Limb (tissue), 2 donors: Measurements from ENCODE around the gene DLG1.

Experiments
- DNase-seq, 2 donors: peaks; one replicate each; pipeline ENCODE4 v3.0.0-alpha.2; 2016; ENCODE audit errors: extremely low spot score in 2 of 2

Gene DLG1

DNA sequence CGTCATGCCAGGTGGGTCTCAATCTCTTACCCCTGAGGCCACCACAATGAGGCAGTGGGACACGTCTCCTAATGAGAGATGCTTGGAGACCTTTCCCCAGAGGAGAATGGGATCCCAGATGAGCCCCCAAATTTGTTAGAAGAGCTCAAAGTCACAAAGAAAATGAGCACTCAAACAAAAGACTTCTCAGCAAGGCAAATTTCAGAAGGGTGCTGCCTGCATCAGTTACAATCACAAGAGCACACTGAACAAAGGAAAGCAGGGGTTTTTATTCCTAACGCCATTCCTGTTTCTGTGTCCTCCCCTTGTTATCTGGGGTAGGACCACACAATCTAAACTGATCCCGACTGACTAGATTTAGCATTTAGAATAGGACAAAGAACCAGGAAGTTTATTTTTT is 50.1 kb downstream of the DLG1 start:
- DNase-seq = no peak

DNA sequence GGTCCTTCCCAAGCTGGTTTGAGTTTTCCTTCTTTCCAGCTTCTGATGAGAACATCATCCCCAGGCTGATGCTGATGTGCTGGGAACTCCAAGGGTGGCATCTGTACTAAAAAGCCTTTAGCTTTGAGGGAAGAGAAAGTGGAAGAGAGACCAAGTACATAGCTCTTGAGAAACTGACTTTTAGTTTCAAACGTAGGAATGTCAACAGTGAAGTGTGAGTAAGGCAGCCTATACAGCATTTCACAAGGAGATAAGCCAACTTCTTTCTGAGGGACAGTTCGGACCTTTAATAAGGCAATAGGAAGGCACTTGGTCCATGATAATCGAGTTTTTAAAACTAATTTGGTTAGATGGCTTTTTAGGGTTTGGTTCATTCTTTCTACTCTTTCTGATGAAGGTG is 53.7 kb downstream of the DLG1 start:
- no peak for DNase-seq

DNA sequence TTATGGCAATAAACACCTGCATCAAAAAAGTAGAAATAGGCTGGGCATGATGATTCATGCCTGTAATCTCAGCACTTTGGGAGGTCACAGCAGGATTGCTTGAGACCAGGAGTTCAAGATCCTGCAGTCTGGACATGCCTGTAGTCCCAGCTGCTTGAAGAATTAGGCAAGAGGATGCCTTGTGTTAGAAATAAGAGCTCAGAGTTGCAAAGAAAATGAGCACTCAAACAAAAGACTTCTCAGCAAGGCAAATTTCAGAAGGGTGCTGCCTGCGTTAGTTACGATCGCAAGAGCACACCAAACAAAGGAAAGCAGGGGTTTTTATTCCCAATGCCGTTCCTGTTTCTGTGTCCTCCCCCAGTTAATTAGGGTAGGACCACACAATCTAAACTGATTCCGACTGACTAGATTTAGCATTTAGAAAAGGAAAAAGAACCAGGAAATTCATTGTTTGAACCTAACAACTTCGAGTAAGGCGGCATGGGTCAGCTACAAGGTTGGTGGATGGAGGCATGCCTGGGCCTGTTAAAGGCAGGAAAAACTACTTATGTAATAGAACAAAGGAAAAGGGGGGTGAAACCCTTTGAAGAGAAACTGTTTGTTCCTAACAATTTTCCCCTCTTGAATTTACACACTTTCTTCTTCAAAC is 55.5 kb downstream of the DLG1 start:
- DNase-seq = no peak

DNA sequence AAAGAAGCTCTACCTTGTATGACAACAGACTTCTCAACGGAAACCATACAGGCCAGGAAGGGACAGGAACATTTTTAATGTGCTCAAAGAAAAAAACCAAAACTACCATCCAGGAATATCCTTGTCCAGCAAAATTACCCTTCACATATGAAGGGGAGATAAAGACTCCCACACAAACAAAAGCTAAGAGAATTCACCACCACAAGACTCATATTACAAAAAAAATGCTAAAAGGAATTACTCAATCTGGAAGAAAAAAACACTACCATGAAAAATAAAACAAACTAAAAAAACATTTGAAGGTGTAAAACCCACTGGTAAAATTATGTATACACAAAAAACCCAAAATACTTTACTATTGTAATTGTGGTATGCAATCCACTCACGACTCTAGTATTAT is 57.2 kb downstream of the DLG1 start:
- DNase-seq = no peak

DNA sequence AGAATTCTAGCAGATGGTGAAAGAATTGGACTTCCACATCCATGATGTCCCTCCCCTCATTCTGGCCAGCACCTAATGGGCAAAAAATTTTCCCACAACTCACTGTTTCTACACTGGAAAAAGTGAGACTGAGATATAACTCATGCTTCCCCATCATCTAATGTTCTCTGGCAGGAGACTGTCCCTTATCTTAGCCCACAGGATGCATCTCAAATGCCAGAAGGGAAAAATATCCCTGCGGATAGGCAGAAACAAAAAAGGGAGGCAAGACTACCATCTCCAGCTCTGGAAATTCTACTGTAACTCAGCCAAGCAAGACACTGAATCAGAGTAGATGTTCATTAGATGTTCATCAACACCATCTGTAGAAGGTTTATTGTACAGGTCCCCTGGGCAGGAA is 58.6 kb downstream of the DLG1 start:
- no peak for DNase-seq

DNA sequence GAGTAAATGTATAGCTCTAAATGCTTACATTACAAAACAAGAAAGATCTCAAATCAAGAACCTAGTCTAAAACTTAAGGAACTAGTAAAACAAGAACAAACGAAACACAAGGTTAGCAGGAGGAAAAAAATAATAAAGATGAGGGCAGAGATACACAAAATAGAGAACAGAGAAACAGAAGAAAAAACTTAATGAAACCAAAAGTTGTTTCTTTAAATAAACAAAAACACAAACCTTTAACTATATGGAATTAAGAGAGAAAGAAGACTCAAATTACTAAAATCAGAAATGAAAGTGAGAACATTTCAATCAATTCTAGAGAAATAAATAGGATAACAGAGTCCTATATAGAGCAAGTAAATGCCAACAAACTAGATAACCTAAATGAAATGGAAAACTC is 59.6 kb downstream of the DLG1 start:
- DNase-seq = no peak

DNA sequence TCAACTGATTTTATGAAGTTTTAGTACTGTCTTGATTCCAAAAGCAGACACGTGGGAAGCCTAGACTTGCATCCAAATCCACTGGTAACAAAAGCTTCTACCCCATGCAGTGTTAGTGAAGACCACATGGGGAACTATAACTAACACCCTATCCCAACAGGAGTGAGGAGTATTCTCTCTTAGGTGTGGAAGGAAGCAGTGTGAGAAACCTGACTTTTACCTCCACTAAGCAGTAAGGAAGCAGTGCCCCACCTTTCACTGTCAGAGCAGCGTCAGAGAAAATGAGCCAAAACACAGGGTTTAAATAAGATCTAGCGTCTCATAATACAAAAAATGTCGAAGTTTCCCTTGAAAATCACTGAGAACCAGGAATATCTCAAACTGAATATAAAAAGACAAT is 60.5 kb downstream of the DLG1 start:
- DNase-seq = no peak

DNA sequence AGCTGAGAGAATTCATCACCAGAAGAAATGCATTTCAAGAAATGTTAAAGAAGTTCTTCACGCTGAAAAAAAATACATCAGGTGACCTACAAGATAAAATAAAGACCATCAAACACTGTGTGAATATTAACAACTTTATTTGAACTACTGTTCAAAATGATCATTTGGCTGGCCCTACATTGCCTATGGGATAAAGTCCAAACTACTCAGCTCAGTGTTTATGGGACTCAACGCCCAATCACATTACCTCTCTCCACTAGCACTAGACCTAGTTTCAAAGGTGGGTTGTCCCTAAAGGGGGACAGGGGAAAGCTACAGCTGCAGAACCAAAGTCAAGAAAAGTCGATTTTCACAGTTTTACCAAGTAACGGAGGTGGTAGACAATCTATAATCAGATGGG is 62.0 kb downstream of the DLG1 start:
- no peak for DNase-seq

DNA sequence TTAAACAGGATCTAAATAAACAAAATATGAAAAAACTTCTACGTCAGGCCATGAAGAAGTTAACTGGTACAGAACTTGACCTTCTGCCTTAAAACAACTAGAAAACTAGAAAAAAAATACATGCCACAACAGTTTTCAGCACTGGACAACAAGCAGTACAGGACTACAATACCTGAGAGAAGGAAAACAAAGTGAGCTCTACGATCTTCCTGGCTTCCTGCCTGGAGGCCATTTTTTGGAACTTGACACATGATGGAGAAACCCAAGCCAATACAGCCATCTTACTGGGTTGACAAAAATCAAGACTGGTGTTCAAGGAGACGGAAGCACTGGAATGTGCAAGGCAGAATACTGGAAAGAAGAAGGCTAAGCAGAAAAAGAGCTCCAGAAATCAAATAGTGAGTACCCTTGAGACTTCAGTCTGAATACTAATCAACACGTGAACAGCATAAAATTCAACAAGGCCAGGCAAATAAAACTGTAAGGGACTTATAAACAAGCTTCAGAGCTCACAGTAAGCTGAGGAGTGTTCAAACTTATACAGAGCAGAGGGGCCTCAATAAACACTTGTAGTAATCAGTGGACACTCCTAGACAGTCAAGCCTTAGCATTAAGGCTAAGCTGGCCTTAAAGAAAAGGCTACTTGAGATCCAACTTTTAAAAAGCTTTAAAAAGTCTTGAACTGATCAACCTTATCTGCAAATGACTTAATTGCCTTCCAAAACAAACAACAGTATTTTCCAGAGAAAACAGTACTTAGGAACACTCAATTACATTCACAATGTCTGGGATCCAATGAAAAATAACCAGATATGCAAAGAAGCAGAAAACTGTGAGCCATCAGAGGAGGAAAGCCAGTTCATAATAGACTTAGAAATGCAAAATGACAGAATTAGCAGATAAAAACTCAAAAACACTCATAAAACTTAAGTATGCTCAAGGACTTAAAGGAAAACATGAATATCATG is 63.2 kb downstream of the DLG1 start:
- no peak for DNase-seq

DNA sequence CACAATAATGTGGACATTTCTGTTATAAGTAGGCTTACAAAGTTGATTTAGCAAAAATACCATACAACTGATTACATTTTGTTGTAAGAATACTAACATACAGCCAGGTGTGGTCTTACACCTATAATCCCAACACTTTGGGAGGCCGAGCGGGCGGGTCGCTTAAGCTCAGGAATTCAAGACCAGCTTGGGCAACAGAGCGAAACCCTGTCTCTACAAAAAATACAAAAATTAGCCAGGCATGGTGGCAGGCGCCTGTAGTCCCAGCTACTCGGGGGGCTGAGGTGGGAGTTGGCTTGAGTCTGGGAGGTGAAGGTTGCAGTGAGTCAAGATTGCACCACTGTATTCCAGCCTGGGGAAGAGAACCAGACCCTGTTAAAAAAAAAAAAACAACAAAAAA is 67.1 kb downstream of the DLG1 start:
- DNase-seq = no peak

DNA sequence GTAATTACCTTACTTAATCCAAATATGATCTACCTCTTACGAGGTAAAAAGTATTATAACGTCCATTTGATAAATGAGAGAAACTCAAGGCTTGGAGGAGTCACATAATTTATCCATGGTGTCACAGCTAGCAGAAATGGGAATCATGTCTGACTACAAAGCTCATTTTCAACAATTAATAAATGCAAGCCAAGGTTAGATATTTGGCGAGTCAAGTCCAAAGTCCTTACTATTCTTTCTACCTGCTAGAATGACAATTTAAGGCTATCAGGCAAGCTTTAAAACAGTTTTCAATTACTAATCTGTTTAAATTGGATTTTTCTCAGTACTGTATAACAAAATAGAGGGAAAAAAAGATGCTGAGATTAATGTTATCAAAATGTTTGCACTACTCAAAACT is 68.6 kb downstream of the DLG1 start:
- DNase-seq = no peak

DNA sequence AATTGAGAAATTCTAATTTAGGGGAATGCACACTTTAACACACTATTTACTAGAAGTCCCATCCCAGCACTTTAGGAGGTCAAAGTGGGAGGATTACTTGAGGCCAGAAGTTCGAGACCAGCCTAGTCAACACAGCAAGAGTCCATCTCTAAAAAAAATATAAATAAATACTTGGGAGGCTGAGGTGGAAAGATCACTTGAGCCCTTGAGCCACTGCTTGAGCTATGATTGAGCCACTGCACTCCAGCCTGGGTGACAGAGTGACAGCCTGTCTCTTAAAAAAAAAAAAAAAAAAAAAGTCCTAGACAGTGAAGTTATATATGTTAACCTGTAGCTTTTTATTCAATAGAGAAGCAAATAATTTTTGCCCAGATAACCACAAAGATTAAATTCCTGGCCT is 69.2 kb downstream of the DLG1 start:
- DNase-seq = no peak

DNA sequence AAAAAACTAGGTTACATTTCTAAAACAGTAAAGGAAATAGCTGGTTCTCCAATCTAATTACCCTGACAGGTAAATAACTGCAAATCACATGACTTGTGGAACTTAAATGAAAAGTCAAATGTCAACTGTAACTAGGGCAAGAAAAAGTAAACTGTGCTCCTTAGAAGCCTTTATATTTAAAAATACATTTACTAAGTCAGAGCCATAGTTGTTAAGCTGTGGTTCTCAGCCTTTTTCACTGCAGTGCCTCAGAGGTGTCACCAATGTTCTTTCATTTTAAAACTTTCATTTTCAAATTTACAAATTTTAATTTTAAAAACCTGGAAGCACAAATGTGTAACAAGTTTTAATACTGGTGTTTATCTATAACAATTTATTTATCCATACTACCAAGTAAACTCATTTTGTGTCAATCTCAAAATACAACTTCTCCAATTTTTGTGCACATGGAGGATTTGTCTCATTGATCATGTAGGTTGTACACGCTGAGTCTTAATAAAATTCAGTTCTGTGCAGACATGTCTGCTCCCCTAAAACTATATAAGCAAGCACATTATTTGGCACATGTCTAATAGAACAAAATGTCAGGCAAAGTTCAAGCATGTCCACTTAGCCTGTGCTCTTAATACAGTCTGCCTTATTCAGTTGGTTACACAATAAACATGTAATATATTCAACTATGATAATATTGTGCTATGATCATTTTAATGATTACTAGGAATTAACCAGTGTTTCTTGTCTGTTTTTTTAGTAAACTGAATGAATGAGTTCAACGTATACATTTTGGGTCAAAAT is 70.4 kb downstream of the DLG1 start:
- DNase-seq = no peak

DNA sequence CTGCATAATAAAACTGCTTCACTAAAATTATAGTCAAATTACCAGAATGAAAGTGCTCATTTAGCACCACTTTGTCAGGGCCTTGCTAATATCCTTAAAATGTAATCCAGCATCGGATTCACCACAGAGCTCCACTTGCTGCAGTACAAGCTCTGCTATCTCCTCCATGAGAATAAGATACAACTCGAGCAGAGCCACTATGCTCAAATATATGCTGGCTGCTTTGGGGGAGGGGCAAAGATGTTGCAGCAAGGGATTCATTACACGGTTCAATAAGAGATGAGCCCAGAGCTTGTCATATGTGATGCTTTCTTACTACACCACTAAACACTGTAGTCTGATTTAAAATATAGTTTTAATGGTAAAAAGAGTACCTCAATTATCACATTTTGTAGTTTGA is 72.2 kb downstream of the DLG1 start:
- DNase-seq = peak in 1 of 2 donors; percentile 39

DNA sequence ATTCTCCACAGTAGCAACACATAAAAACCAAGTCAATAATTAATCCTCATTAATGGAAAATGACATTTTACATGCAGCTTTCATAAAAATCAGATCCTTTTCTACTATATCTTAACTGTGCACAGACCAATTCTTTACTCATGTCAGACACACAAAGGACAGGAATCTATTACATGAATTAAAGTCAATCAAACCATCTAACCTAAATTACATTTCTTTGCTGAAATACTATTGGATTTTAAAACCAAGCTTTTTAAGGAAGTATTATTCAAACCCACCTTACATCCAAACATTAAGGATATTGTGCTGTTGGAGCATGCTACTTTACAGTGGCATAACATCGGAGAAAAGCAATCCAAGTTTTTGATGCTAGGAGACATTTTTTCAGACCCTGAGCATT is 72.8 kb downstream of the DLG1 start:
- no peak for DNase-seq

DNA sequence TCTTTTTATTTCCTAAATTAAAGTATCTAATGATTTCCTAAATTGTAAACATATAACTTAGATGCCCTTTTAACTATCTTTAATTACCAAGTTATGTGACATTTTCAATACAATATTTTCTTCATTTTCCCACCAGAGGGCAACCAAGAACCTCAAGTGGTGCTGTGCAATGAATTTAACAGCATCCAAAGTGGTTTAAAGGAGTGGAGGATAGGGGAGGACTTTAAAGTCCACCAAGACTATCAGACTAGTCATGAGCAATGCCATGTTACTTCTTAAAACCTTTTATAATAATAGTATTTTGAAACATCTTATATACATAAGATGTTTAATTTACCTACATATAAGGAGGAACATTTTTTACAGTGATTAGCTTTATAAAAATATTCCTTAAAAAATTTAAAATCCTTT is 74.4 kb downstream of the DLG1 start:
- peak in 1 of 2 donors; percentile 74 for DNase-seq

DNA sequence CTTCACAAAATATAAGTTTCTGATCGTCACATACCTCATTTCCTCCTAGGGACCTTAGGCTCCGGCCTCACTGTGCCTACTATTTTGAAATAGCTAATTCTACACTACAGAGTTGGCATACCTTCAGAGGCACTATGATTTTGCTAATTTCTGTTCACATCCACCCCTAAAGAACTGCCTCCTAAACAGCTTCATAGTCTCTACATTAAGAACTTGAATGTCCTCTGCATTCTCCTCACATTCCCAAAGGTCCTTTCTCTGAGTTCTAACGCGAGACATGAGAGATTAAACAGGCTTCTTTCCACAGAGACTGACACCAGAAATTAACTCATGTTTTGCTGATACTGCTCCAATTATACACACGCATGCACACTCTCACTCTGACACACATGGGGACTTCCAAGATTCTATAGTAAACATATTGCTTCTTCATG is 75.5 kb downstream of the DLG1 start:
- DNase-seq = no peak

DNA sequence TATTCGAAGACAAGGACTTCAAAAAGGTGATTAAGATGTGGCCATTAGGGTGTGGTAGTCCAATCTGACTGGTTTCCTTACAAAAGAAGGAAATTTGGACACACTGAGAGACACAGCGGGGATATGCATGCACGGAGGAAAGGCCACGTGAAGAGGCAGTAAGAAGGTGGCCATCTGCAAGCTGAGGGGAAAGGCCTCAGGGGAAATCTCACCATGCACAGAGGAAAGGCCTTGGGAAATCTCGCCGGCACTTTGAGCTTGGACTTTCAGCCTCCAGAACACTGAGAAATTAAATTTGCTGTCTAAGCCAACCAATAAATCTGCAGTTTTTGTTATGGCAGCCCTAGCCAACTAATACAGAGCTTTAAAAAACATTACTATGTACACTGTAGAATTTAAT is 78.8 kb downstream of the DLG1 start:
- no peak for DNase-seq

DNA sequence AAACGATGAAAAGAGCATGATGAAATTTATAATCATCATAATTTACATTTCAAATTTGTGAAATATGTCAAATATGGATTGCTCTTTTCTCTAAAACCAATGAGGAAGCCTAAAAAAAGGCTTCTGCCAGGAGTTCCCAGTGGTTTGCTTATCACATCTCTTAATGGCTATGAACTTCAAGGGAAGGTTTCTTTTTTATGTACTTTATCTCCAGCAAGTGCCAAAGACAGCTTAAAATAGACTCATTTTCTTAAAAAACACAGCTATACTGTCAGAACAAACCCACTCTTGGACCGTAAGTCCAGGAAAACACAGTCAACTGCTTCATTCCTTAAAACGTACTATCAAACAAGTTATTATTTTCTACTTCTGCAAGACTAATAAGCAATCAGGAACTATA is 80.2 kb downstream of the DLG1 start:
- no peak for DNase-seq

DNA sequence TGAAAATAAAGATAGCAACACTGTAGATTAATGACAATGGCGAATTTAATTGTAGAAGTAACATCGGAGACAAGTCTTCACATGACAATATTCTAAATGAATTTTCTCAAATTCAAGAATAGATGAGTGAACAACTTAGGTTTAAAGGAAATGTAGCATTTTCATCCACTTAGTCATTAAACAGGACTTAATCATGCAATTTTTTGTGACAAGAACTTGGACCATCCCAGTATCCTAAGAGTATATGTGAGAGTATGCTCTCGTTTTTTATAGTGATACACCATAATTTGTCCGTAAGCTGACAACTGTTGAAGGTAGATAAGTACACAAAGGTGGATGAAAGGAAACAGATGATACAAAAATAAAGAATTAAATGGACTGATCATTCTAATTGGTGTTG is 81.5 kb downstream of the DLG1 start:
- no peak for DNase-seq

DNA sequence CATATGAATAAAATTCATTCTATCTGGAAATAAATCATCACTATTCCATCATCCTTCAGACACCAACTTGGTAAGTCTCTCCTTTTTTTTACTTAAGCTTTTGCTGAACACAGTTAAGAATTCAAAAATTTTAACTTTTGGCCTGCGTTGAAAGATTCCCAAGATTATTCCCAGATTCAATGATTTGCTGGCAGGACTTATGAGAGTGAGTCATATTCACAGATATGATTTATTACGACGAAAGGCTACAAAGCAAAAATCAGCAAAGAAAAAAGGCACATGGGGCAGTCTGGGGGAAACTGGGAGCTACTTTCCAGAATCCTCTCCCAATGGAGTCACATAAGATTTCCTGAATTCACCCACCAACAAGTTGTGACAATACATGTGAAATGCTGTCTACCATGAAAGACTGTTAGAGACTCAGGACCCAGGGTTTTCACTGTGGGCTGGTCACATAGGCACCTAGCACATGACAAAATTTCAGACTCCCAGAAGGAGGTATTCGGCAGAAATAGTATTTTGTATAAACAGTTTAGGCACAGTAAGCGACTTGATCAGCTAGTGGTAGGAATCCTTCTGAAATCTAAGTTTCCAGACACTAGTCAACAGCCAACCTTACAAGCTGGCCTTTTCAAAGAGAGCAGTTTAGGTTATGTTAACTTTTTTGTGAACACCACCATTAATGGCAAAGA is 82.1 kb downstream of the DLG1 start:
- DNase-seq = no peak

DNA sequence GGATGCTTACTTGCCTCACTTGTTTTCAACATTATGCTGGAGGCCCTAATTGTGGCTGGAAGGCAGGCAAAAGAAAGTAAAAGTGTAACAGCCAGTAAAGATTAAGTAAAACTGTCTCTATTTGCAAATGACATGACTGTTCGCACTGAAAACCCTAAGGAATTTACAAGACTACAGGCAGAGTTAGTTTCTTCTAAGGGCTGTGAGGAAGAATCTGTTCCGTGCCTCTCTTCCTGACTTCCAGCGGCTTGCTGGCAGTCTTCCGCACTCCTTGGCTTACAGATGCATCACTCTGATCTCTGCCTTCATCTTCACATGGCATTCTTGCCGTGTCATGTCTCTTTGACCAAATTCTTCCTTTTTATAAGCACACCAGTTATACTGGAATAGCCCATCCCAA is 86.1 kb downstream of the DLG1 start:
- DNase-seq = no peak
